HUES6 (cell line): ENCODE results near the gene ANO1.

Experiments used
- H3K27ac ChIP-seq: 2 replicates; pipeline ENCODE4 v1.7.0; 2013; ENCODE audit warnings: low read depth, mild to moderate bottlenecking, low read length, inconsistent platforms
- H3K27me3 ChIP-seq: 2 replicates; pipeline ENCODE4 v1.6.1; 2013; ENCODE audit warnings: low read length; ENCODE audit not compliant: control insufficient read depth, insufficient read depth
- H3K36me3 ChIP-seq: 2 replicates; pipeline ENCODE4 v1.6.1; 2013; ENCODE audit warnings: low read length; ENCODE audit not compliant: control insufficient read depth, insufficient read depth
- H3K4me1 ChIP-seq: 2 replicates; pipeline ENCODE4 v1.6.1; 2013; ENCODE audit warnings: low read length; ENCODE audit not compliant: control insufficient read depth, insufficient read depth
- H3K4me3 ChIP-seq: 2 replicates; pipeline ENCODE4 v1.5.1; 2013; ENCODE audit warnings: low read depth, low read length
- H3K9ac ChIP-seq: one replicate; pipeline ENCODE4 v1.6.1; 2013; ENCODE audit warnings: mild to moderate bottlenecking, low read length
- H3K9me3 ChIP-seq: 2 replicates; pipeline ENCODE4 v1.6.1; 2013; ENCODE audit warnings: low read depth, low read length; ENCODE audit not compliant: control insufficient read depth, insufficient read depth

ANO1 gene

GRCh38 chr11:70074746-70075145, 3.4 kb upstream of the ANO1 start:
- Histone ChIP-seq H3K36me3 (no peaks in the 10 kb centered on the region), H3K27ac (no peak overlapping the region), H3K9ac (no peak overlapping the region), H3K27me3 (peaks cover 87% of the 10 kb centered on the region), H3K4me1 (peaks cover 35% of the 10 kb centered on the region), H3K4me3 (no peak overlapping the region), H3K9me3 (no peaks in the 10 kb centered on the region)

DNA sequence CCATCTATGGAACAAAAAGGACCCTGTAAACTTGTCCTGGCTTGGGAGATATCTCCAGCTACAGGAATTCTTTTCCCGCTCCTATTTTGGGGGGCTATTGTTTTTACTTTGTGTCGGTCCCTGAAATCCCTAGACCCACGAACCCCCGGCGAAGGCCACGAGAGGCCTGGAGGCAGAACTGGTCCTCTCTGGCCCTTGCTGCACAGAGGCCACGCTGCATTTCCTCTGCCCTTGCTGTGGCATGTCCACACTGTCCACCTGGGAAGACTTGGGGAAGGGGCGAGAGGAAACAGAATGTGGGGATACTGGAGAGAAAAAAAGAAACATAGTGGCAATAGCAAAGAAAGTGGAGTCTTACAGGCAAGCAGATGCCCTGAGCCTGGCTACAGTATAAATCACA, 2.3 kb upstream of the ANO1 start:
- no peak overlapping the region for H3K4me3 ChIP-seq
- no peak overlapping the region for H3K27ac ChIP-seq
- H3K9me3 ChIP-seq = no peaks in the 10 kb centered on the region
- peaks cover 96% of the 10 kb centered on the region for H3K27me3 ChIP-seq
- H3K9ac ChIP-seq = no peak overlapping the region
- H3K36me3 ChIP-seq = no peaks in the 10 kb centered on the region
- peaks cover 35% of the 10 kb centered on the region for H3K4me1 ChIP-seq

DNA sequence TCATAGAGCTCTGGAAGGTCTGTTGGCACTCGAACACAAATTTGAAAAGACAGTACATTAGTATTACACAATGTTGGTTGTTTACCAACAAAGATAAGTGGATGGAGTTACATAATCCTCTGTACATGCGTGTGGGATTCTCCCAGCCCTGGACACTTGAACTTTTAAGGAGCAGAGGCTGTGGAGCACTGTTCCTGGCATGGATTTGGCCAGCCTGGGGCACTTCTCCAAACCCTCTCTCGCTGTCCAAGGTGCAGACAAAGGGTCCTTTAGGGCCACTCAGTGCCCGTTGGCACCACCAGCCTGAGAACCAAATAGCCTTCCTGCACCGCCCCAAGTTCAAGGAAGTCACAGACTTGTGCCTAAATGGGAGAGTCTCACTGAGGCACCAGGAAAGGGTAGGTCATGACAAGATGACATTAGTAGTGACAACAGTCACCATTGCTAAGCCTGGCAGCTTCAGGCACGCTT, 1.6 kb upstream of the ANO1 start:
- H3K27ac ChIP-seq = no peak overlapping the region
- peaks cover 35% of the 10 kb centered on the region for H3K4me1 ChIP-seq
- H3K36me3 ChIP-seq = no peaks in the 10 kb centered on the region
- H3K27me3 ChIP-seq = peaks cover 98% of the 10 kb centered on the region
- H3K9me3 ChIP-seq = no peaks in the 10 kb centered on the region
- no peak overlapping the region for H3K9ac ChIP-seq
- H3K4me3 ChIP-seq = no peak overlapping the region

DNA sequence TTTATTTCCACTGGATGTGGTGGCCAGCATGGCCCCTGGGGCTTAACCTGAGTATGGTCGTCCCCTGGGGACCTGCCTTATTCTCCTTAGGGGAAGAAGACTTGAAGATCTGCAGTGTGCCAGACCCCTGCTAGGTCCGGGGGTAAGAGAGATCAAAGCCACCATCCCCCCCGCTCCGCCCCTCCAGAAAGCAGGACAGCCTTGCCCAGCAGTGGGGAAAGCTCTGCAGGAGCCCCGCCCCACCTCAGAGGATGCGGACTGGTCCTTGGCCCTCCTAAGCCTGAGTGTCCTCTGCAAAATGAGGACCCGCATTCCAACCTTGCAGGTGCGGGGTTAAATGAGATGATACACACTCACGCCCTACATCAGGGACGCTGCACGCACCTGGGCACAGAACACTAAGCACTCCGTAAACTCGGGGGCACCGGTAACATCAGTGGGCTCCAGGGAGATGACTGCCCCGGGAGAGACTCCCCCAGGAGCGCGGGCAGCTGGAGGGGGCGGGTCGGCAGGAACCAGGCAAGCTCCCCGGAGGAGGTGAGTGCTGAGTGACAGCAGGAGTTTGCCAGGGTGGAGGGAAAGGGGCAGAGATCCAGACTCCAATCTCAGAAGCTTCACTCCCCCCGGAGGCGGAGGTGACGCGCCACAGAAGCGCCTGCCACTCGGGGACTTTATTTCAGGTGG, 564 bp upstream of the ANO1 start:
- no peak overlapping the region for H3K9ac ChIP-seq
- H3K36me3 ChIP-seq = no peaks in the 10 kb centered on the region
- H3K4me3 ChIP-seq = peak overlapping the region; percentile 58
- peaks cover 27% of the 10 kb centered on the region for H3K4me1 ChIP-seq
- no peaks in the 10 kb centered on the region for H3K9me3 ChIP-seq
- H3K27me3 ChIP-seq = peaks cover 94% of the 10 kb centered on the region
- no peak overlapping the region for H3K27ac ChIP-seq

DNA sequence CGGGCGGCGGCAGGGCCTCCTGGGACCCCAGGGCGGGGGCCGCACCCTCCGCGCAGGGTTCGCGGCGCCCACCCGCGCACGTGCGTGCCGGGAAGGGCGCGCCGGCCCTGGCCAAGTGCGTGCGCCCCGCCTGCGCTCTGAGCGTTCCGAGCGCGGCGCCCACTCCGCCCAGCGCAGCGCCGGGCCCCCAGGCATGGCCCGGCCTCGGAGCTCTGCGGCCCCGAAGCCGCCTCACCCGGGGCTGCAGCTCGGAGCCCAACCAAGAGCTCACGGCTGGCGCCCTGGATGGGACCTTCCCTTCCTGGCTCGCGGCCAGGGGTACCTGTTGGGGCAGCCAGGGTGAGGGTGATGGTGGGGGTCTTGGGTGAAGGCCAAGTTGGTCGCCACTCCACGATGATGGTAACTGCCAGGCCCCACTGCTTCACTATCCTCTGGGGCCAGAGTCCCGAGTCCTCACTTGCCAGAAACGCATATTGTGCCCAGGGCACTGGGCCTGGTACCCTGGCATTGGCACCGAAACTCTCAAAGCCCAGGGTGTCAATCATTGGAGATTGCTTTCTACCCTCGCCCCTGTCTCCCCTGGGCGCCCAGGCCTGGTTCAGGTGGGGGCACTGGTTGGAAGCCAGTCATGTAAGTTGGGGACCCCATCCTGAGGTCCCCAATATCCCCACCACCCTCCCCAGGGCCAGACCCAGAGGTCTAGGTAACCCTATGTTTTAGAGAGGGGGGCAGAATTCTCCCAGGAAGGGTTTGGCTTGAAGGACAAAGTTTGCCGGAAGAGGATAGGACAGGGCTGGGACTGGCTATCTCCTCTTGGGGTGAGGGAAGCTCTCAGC, 882 bp downstream of the ANO1 start:
- Histone ChIP-seq H3K4me3 (peak overlapping the region; percentile 58), H3K27me3 (peaks cover 83% of the 10 kb centered on the region), H3K9ac (no peak overlapping the region)

GRCh38 chr11:70079691-70080090, 1.6 kb downstream of the ANO1 start:
- peaks cover 76% of the 10 kb centered on the region for H3K27me3 ChIP-seq
- H3K27ac ChIP-seq = no peak overlapping the region
- no peaks in the 10 kb centered on the region for H3K36me3 ChIP-seq
- no peak overlapping the region for H3K9ac ChIP-seq
- peaks cover 9% of the 10 kb centered on the region; the same call in 1 of the 2 replicates for H3K4me1 ChIP-seq
- no peak overlapping the region for H3K4me3 ChIP-seq
- H3K9me3 ChIP-seq = no peaks in the 10 kb centered on the region

More for the DNA sequence above, 882 bp downstream of the ANO1 start:
- H3K9me3 ChIP-seq = no peaks in the 10 kb centered on the region
- peaks cover 13% of the 10 kb centered on the region for H3K4me1 ChIP-seq
- no peaks in the 10 kb centered on the region for H3K36me3 ChIP-seq
- H3K27ac ChIP-seq = no peak overlapping the region

- H3K9me3 ChIP-seq = no peaks in the 10 kb centered on the region
- H3K36me3 ChIP-seq = no peaks in the 10 kb centered on the region
- no peak overlapping the region for H3K9ac ChIP-seq
- H3K4me3 ChIP-seq = no peak overlapping the region
- H3K4me1 ChIP-seq = peaks cover 9% of the 10 kb centered on the region; the same call in 1 of the 2 replicates
- H3K27me3 ChIP-seq = peaks cover 65% of the 10 kb centered on the region
- no peak overlapping the region for H3K27ac ChIP-seq
These were observed 2.6 kb downstream of the ANO1 start for GRCh38 chr11:70080763-70081162.

- Histone ChIP-seq H3K9me3 (no peaks in the 10 kb centered on the region), H3K27ac (no peak overlapping the region), H3K4me1 (peaks cover 4% of the 10 kb centered on the region; the same call in 1 of the 2 replicates), H3K27me3 (peaks cover 44% of the 10 kb centered on the region), H3K9ac (no peak overlapping the region), H3K36me3 (no peaks in the 10 kb centered on the region), H3K4me3 (no peak overlapping the region)
These were observed 4.7 kb downstream of the ANO1 start for GRCh38 chr11:70082829-70083228.

- Histone ChIP-seq H3K9me3 (no peaks in the 10 kb centered on the region), H3K4me3 (no peak overlapping the region), H3K4me1 (peaks cover 3% of the 10 kb centered on the region; the same call in 1 of the 2 replicates), H3K27ac (no peak overlapping the region), H3K36me3 (no peaks in the 10 kb centered on the region), H3K27me3 (peaks cover 30% of the 10 kb centered on the region), H3K9ac (no peak overlapping the region)
These were observed 6.2 kb downstream of the ANO1 start for GRCh38 chr11:70084046-70084984.

DNA sequence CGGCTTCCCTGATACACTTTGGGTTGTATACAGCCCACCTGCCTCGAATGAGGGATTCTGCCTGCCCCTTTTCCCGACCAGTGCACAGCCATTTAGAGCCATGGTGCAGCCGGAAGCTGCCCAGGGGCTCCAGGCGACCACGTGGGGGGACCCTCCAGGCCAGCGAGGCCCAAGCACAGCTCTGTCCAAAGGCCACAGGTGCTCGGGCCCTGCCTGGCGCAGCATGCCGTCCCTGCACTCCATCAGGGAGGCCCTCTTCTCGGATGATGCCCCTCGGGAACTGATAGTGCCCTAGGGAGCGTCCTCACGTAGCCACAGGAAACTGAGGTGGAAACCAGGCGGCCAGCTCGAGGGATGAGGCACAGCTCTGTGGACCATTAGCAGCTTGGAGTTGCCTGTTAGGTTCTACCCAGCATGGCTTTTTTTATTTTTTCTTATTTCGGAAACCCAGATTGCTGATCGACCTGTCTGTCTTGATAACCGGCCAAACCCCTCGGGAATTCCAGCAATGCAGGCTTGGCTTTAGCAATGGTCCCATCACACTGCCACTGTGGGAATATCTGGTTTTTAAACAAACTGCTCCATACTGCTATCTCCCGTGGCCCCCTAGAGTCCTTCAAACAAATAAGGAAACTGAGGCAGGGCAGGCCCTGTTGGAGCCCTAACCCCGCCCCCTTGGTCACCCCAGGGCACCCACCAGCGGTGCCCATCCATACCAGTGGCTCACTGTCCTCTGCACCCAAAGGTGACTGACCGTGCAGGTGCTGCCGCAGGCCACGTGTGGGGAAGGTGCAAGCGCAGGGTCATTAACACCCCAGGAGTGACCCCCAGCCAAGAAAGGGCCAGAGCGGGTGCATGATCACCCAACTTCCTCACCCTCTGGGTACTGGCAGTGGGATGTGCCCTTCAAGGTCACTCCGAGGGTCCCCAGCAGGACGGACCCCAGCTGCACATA, 8.0 kb downstream of the ANO1 start:
- H3K27ac ChIP-seq = no peak overlapping the region
- H3K4me3 ChIP-seq = no peak overlapping the region
- no peak overlapping the region for H3K9ac ChIP-seq
- peaks cover 3% of the 10 kb centered on the region; the same call in 1 of the 2 replicates for H3K4me1 ChIP-seq
- no peaks in the 10 kb centered on the region for H3K9me3 ChIP-seq
- peaks cover 12% of the 10 kb centered on the region; the same call in 1 of the 2 replicates for H3K27me3 ChIP-seq
- H3K36me3 ChIP-seq = no peaks in the 10 kb centered on the region
